ENCODE measurements around the gene C19orf25. TPM values are rescaled to one million over a fixed set of nuclear protein-coding genes. Genes with fewer than 3 reads are reported as not detected.

Gene C19orf25
- total and polyA plus RNA-seq, 2 of the 13 experiments (the other 11 are each of a cell fraction or from before 2014, with no cell fraction given): 14.2 to 32.4 TPM

- TF ChIP-seq, protein P1, sequence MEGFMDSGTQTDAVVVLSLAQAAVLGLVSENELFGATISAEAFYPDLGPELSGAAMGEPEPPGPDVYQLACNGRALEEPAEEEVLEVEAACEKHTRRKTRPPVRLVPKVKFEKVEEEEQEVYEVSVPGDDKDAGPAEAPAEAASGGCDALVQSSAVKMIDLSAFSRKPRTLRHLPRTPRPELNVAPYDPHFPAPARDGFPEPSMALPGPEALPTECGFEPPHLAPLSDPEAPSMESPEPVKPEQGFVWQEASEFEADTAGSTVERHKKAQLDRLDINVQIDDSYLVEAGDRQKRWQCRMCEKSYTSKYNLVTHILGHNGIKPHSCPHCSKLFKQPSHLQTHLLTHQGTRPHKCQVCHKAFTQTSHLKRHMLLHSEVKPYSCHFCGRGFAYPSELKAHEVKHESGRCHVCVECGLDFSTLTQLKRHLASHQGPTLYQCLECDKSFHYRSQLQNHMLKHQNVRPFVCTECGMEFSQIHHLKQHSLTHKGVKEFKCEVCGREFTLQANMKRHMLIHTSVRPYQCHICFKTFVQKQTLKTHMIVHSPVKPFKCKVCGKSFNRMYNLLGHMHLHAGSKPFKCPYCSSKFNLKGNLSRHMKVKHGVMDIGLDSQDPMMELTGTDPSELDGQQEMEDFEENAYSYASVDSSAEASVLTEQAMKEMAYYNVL (CRISPR knock-in tag; IDR thresholded peaks at IDR 0.05; ENCODE audit: borderline replicate concordance): no peak
- TF ChIP-seq DZIP1 (CRISPR knock-in tag; IDR thresholded peaks at IDR 0.05): peak; percentile 70; the same call in 1 of the 2 replicates
- TF ChIP-seq HDAC1 (CRISPR knock-in tag; IDR thresholded peaks at IDR 0.05): peak; percentile 59; the same call in 1 of the 2 replicates
- TF ChIP-seq, protein P2, sequence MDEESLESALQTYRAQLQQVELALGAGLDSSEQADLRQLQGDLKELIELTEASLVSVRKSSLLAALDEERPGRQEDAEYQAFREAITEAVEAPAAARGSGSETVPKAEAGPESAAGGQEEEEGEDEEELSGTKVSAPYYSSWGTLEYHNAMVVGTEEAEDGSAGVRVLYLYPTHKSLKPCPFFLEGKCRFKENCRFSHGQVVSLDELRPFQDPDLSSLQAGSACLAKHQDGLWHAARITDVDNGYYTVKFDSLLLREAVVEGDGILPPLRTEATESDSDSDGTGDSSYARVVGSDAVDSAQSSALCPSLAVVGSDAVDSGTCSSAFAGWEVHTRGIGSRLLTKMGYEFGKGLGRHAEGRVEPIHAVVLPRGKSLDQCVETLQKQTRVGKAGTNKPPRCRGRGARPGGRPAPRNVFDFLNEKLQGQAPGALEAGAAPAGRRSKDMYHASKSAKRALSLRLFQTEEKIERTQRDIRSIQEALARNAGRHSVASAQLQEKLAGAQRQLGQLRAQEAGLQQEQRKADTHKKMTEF (CRISPR knock-in tag; IDR thresholded peaks at IDR 0.05): peak; percentile 36; the same call in 1 of the 2 replicates
- no peak for TF ChIP-seq SP140L (CRISPR knock-in tag; IDR thresholded peaks at IDR 0.05; ENCODE audit: borderline replicate concordance)
- TF ChIP-seq, protein P3, sequence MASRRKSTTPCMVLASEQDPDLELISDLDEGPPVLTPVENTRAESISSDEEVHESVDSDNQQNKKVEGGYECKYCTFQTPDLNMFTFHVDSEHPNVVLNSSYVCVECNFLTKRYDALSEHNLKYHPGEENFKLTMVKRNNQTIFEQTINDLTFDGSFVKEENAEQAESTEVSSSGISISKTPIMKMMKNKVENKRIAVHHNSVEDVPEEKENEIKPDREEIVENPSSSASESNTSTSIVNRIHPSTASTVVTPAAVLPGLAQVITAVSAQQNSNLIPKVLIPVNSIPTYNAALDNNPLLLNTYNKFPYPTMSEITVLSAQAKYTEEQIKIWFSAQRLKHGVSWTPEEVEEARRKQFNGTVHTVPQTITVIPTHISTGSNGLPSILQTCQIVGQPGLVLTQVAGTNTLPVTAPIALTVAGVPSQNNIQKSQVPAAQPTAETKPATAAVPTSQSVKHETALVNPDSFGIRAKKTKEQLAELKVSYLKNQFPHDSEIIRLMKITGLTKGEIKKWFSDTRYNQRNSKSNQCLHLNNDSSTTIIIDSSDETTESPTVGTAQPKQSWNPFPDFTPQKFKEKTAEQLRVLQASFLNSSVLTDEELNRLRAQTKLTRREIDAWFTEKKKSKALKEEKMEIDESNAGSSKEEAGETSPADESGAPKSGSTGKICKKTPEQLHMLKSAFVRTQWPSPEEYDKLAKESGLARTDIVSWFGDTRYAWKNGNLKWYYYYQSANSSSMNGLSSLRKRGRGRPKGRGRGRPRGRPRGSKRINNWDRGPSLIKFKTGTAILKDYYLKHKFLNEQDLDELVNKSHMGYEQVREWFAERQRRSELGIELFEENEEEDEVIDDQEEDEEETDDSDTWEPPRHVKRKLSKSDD (CRISPR knock-in tag; IDR thresholded peaks at IDR 0.05; ENCODE audit: low read depth): no peak
- TF ChIP-seq ZBTB39 (CRISPR knock-in tag; IDR thresholded peaks at IDR 0.05): peak; percentile 46; the same call in 1 of the 2 replicates
- no peak for TF ChIP-seq EHMT2 (IDR thresholded peaks at IDR 0.05; ENCODE audit: borderline replicate concordance, low read depth, low read length)
- TF ChIP-seq, protein P4, sequence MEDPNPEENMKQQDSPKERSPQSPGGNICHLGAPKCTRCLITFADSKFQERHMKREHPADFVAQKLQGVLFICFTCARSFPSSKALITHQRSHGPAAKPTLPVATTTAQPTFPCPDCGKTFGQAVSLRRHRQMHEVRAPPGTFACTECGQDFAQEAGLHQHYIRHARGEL (CRISPR knock-in tag; IDR thresholded peaks at IDR 0.05): no peak
- TF ChIP-seq NRL (CRISPR knock-in tag; IDR thresholded peaks at IDR 0.05; ENCODE audit: borderline replicate concordance): no peak
- no peak for TF ChIP-seq FOSL1 (CRISPR knock-in tag; IDR thresholded peaks at IDR 0.05; ENCODE audit: borderline replicate concordance)
- peak; percentile 32; the same call in 1 of the 2 replicates for TF ChIP-seq YEATS2 (CRISPR knock-in tag; IDR thresholded peaks at IDR 0.05; ENCODE audit: borderline replicate concordance)
- TF ChIP-seq HNRNPL (IDR thresholded peaks at IDR 0.05; ENCODE audit: low read depth, low read length): 0 out of 2 replicates have a peak, but pooled peaks have one; percentile 52
- TF ChIP-seq RXRA (CRISPR knock-in tag; IDR thresholded peaks at IDR 0.05): peak; percentile 85
- TF ChIP-seq GATAD1 (CRISPR knock-in tag; IDR thresholded peaks at IDR 0.05): no peak
Measured at GRCh38 chr19:1503089-1503924, 24.3 kb upstream of the C19orf25 start (continued).
